ENCODE results near the gene OGFR. TPM values are rescaled to one million over a fixed set of nuclear protein-coding genes. Genes with fewer than 3 reads are reported as not detected.
A peak's percentile ranks its signal among the peaks of the same experiment; 100 is the strongest.

Gene OGFR
- total RNA-seq, 1 experiment from 2014 or later: 47.3 TPM

DNA sequence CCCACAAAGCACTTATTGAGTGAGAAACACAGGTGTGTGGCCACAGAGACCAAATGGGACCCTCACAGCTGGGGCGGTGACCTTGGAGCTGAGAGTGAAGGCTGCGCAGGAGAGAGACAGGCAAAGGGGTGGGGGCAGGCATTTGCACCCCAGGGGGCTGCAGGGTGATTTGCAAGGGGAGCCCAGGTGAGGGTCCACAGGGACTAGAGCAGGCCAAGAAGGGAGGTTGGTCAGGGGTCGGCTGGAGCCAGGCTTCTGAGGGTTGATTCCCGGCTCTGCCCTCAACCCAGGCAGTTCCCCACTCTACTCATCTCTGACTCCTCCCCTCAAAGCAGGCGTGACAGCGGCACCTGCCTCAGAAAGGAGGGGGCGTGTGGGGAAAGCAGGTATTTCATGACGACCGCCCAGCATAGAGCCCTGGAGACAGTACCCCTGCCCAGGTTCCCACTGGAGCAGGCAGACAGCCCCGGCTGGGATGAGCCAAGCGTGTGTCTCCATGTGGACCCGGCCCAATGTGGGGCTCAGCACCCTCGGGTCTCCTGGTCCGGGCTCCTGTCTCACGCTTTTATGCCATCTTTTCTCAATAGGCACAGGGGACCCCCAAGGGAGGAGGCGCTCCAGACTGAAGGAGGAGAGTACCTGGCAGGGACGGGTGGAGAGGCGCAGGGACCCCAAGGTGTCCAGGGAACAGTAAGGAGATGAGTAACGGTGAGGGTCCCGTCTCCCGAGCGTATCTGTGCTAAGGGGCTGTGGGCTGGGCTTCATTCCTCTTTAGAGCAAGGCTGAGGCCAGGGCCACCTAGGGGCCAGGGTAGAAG, 11.5 kb upstream of the OGFR start:
- POLR2A ChIA-PET: no interaction called here

DNA sequence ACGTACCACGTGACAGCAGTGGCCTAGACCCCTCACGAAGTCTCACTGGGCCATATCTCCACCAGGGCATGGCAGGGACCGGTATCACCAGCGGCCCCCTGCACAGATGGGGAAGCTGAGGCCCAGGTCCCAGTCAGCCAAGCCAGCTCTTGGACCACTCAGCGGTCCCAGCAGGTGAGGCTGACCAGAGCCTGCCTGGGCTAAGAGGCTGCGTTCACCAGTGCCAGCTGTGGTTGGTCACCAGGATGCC, 11.0 kb upstream of the OGFR start:
- POLR2A ChIA-PET: interaction anchor here (0.9 kb wide), 1 partner anchor 9 kb away, joined by 9 read pairs; no protein-coding TSS in a partner anchor
- peak overlapping the region; percentile 87 for H3K27ac ChIP-seq (ENCODE audit: low read length)
- no TSS peak for BruUV-seq (replicated peaks)
- H3K4me1 ChIP-seq (ENCODE audit: control insufficient read depth, insufficient read depth, low read length): peaks cover 22% of the 10 kb centered on the region
- ATAC-seq (peak; percentile 30; the same call in 1 of the 2 replicates), DNase-seq (ENCODE audit: low read depth, low spot score) (no peak)
- intact Hi-C loops (cut with micrococcal nuclease; ENCODE audit: unreplicated experiment): loop anchor here (10.0 kb wide), 1 partner anchor 319 kb away; the partner anchor contains the start of gene GATA5
- H3K4me3 ChIP-seq (ENCODE audit: low read depth in 2 of 2, low read length in 2 of 2): peak overlapping the region; percentile 29 to 53
- CTCF ChIA-PET: interaction anchor here (1.0 to 1.3 kb wide), 4 partner anchors 14 to 168 kb away, joined by 3 to 8 read pairs (median 5); no protein-coding TSS in a partner anchor
- peaks cover 3% of the 10 kb centered on the region; the same call in 1 of the 2 replicates for H3K36me3 ChIP-seq (ENCODE audit: control insufficient read depth, insufficient read depth, low read length)
- H3K9me3 ChIP-seq (ENCODE audit: control insufficient read depth, insufficient read depth, low read depth, low read length): no peaks in the 10 kb centered on the region
- in situ Hi-C loops (cut with HindIII; ENCODE audit: low pct_unique_long_range_greater_than_20kb, low sequenced_read_pairs): no loop called here
- no peaks in the 10 kb centered on the region for H3K27me3 ChIP-seq (ENCODE audit: control insufficient read depth, insufficient read depth, low read length)
- no peak for TF ChIP-seq SIN3A (IDR thresholded peaks at IDR 0.05; ENCODE audit: borderline replicate concordance, insufficient read depth, low read depth, low read length)
- TF ChIP-seq POLR2AphosphoS5 (IDR thresholded peaks at IDR 0.05; ENCODE audit: low read depth, low read length): no peak
- no peak for TF ChIP-seq REST (IDR thresholded peaks at IDR 0.05; ENCODE audit: insufficient read depth in 1 of 2, low read depth in 2 of 2, low read length in 1 of 2)
- no peak for TF ChIP-seq CTCF (IDR thresholded peaks at IDR 0.05)

More for the DNA sequence above, 11.5 kb upstream of the OGFR start:
- Histone ChIP-seq H3K27me3 (ENCODE audit: control insufficient read depth, insufficient read depth, low read length) (no peaks in the 10 kb centered on the region), H3K4me1 (ENCODE audit: control insufficient read depth, insufficient read depth, low read length) (peaks cover 22% of the 10 kb centered on the region), H3K27ac (ENCODE audit: low read length) (peak overlapping the region; percentile 87), H3K4me3 (ENCODE audit: low read depth in 2 of 2, low read length in 2 of 2) (no peak overlapping the region; a peak in 1 of 4 replicates), H3K9me3 (ENCODE audit: control insufficient read depth, insufficient read depth, low read depth, low read length) (no peaks in the 10 kb centered on the region), H3K36me3 (ENCODE audit: control insufficient read depth, insufficient read depth, low read length) (peaks cover 3% of the 10 kb centered on the region; the same call in 1 of the 2 replicates)
- TF ChIP-seq REST (IDR thresholded peaks at IDR 0.05; ENCODE audit: insufficient read depth in 1 of 2, low read depth in 2 of 2, low read length in 1 of 2) (no peak), SIN3A (IDR thresholded peaks at IDR 0.05; ENCODE audit: borderline replicate concordance, insufficient read depth, low read depth, low read length) (no peak), CTCF (IDR thresholded peaks at IDR 0.05) (no peak), POLR2AphosphoS5 (IDR thresholded peaks at IDR 0.05; ENCODE audit: low read depth, low read length) (no peak), TCF7L2 (IDR thresholded peaks at IDR 0.05; ENCODE audit: low read depth, low read length) (no peak)
- intact Hi-C loops (cut with micrococcal nuclease; ENCODE audit: unreplicated experiment) (loop anchor here (10.0 kb wide), 1 partner anchor 318 kb away; the partner anchor contains the start of gene GATA5), in situ Hi-C loops (cut with HindIII; ENCODE audit: low pct_unique_long_range_greater_than_20kb, low sequenced_read_pairs) (no loop called here)
- ATAC-seq (no peak), DNase-seq (ENCODE audit: low read depth, low spot score) (no peak)
- no TSS peak for BruUV-seq (replicated peaks)
- CTCF ChIA-PET: interaction anchor here (1.2 kb wide), 1 partner anchor 107 kb away, joined by 3 read pairs; no protein-coding TSS in a partner anchor
